GM23338 (cell line): Measurements from ENCODE around the gene PDE2A. TPM values are rescaled to one million over a fixed set of nuclear protein-coding genes. Genes with fewer than 3 reads are reported as not detected.

Source experiments
- ATAC-seq: fragments of 200-7000 bp; cut with Tn5 transposase; 3 replicates; pipeline ENCODE4 v1.9.1; 2020
- DNase-seq: peaks from one replicate; pipeline ENCODE4 v3.0.0-alpha.2; 2015; ENCODE audit warnings: low spot score
- H2AFZ ChIP-seq: fragments of 200-600 bp; sonication (generic); 2 replicates; pipeline ENCODE4 v1.8.0; 2016; ENCODE audit warnings: antibody characterized with exemption, mild to moderate bottlenecking, moderate library complexity
- H3F3A ChIP-seq: fragments of 200-600 bp; sonication (generic); replicated peaks from 2 replicates; pipeline ENCODE4 v1.8.0; 2017; ENCODE audit warnings: antibody characterized with exemption, mixed run types, low read depth
- H3K27ac ChIP-seq: fragments of 200-600 bp; sonication (generic); 2 replicates; pipeline ENCODE4 v1.6.1; 2016; ENCODE audit warnings: low read depth
- H3K27me3 ChIP-seq: fragments of 200-600 bp; sonication (generic); 2 replicates; pipeline ENCODE4 v1.8.0; 2016; ENCODE audit warnings: mild to moderate bottlenecking, mixed run types, moderate library complexity; ENCODE audit not compliant: insufficient read depth
- H3K36me3 ChIP-seq: fragments of 200-600 bp; sonication (generic); 2 replicates; pipeline ENCODE4 v1.8.0; 2016; ENCODE audit warnings: mild to moderate bottlenecking; ENCODE audit not compliant: insufficient read depth
- H3K4me1 ChIP-seq: fragments of 200-600 bp; sonication (generic); 2 replicates; pipeline ENCODE4 v1.8.0; 2016; ENCODE audit warnings: mild to moderate bottlenecking, moderate library complexity; ENCODE audit not compliant: insufficient read depth
- H3K4me2 ChIP-seq: fragments of 200-600 bp; sonication (generic); 2 replicates; pipeline ENCODE4 v1.7.1; 2017; ENCODE audit warnings: mixed run types
- H3K4me3 ChIP-seq: fragments of 200-600 bp; sonication (generic); 2 replicates; pipeline ENCODE4 v1.6.1; 2016; ENCODE audit warnings: mixed run types
- H3K79me2 ChIP-seq: fragments of 200-600 bp; sonication (generic); replicated peaks from 2 replicates; pipeline ENCODE4 v1.8.0; 2017; ENCODE audit warnings: mild to moderate bottlenecking; ENCODE audit not compliant: insufficient read depth
- H3K9me2 ChIP-seq: fragments of 200-600 bp; sonication (generic); 2 replicates; pipeline ENCODE4 v1.8.0; 2017; ENCODE audit not compliant: insufficient read depth
- H4K20me1 ChIP-seq: fragments of 200-600 bp; sonication (generic); replicated peaks from 2 replicates; pipeline ENCODE4 v1.8.0; 2017; ENCODE audit warnings: mild to moderate bottlenecking; ENCODE audit not compliant: insufficient read depth
- H3K27ac Mint-ChIP-seq: 2 replicates; pipeline ENCODE4 v1.8.0; 2020; ENCODE audit warnings: inconsistent platforms, mild to moderate bottlenecking, moderate library complexity, mixed read lengths
- H3K27me3 Mint-ChIP-seq: 3 replicates; pipeline ENCODE4 v1.8.0; 2022; ENCODE audit warnings: low read depth, mild to moderate bottlenecking, moderate library complexity, mixed read lengths, inconsistent platforms; ENCODE audit not compliant: insufficient read depth, poor library complexity
- H3K36me3 Mint-ChIP-seq: 3 replicates; pipeline ENCODE4 v1.8.0; 2021; ENCODE audit warnings: low read depth, mild to moderate bottlenecking, inconsistent platforms, moderate library complexity, mixed read lengths
- H3K4me1 Mint-ChIP-seq: 3 replicates; pipeline ENCODE4 v1.8.0; 2020; ENCODE audit warnings: mild to moderate bottlenecking, inconsistent platforms, mixed read lengths
- H3K4me3 Mint-ChIP-seq: 3 replicates; pipeline ENCODE4 v1.8.0; 2021; ENCODE audit warnings: moderate library complexity, mild to moderate bottlenecking, inconsistent platforms, mixed read lengths
- H3K9me3 Mint-ChIP-seq: 3 replicates; pipeline ENCODE4 v1.8.0; 2020; ENCODE audit warnings: moderate library complexity, mild to moderate bottlenecking, inconsistent platforms, mixed read lengths
- EZH2 ChIP-seq: fragments of 200-600 bp; sonication (generic); IDR thresholded peaks from one replicate; pipeline ENCODE4 v1.8.0; 2017; ENCODE audit warnings: antibody characterized with exemption, mild to moderate bottlenecking, low read depth; ENCODE audit not compliant: unreplicated experiment
- POLR2AphosphoS5 ChIP-seq: IDR thresholded peaks from 2 replicates; pipeline ENCODE4 v1.6.1; 2016; ENCODE audit warnings: antibody characterized with exemption, low read depth
- STAT1 ChIP-seq: IDR thresholded peaks from one replicate; pipeline ENCODE4 v1.6.1; 2016; ENCODE audit warnings: antibody characterized with exemption; ENCODE audit not compliant: unreplicated experiment
- ZNF331 ChIP-seq: fragments of 250-450 bp; sonication (Bioruptor Pico); IDR thresholded peaks from 2 replicates; pipeline ENCODE4 v1.5.0; 2020; ENCODE audit warnings: low read depth, mild to moderate bottlenecking, moderate library complexity
- polyA plus RNA-seq: library from polyadenylated mRNA; unstranded; fragments of >200 nt; fragmentation: Nextera tagmentation; extraction: Ambion mirVana; gene quantifications from 2 replicates; pipeline ENCODE4 v1.2.1, GENCODE V29; 2016
- total RNA-seq: library from RNA; depleted of rRNA; stranded (reverse); fragments of >200 nt; shearing (Covaris generic); gene quantifications from 2 replicates; pipeline ENCODE4 v1.2.3, GENCODE V29; 2014
- TF ChIP-seq, protein P1 (sequence below), 2 experiments: fragments of 200-600 bp in 1 of 2; sonication (generic) in 1 of 2; conservative IDR thresholded peaks; 2 replicates each; pipeline versions ENCODE4 v1.5.1 to v1.6.1; 2016 to 2017; ENCODE audit warnings: antibody characterized with exemption in 2 of 2, low read depth in 2 of 2, mild to moderate bottlenecking in 2 of 2, moderate library complexity in 1 of 2

The PDE2A gene
- total and polyA plus RNA-seq, 2 experiments from 2014 or later: 4.3 to 16.2 TPM

DNA sequence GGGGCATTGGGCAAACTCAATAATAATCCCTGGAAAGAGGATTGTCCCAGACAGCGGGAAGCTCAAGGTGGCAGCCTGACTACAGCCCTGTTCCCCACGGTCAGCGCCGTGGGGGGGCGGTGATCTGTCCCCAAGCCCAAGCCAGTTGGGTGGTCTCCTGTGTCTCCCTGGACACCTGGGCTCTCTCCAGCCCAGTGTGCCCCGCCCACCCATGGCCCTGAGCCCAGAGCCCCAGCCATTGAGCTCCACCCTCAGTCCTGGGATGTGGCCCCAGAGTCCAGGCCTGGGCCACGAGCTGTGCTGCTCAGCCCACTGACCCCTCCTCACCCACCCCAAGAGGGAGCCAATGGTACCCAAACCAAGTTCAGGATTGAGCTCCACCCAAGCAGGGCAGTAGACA lies 27.9 kb upstream of the PDE2A start:
- 0 out of 2 replicates have a peak, but pooled peaks cover 5% of the 10 kb centered on the region for H4K20me1 ChIP-seq
- Mint-ChIP-seq H3K27ac (no peak overlapping the region), H3K27me3 (peaks cover 13% of the 10 kb centered on the region), H3K4me3 (no peak overlapping the region), H3K36me3 (peaks cover 34% of the 10 kb centered on the region), H3K4me1 (peaks cover 40% of the 10 kb centered on the region), H3K9me3 (no peaks in the 10 kb centered on the region)
- H2AFZ ChIP-seq: no peak overlapping the region
- peaks cover 25% of the 10 kb centered on the region for H3K4me1 ChIP-seq
- no peak for TF ChIP-seq STAT1
- H3K9me2 ChIP-seq: no peaks in the 10 kb centered on the region
- no peaks in the 10 kb centered on the region for H3K36me3 ChIP-seq
- DNase-seq (no peak), ATAC-seq (no peak)
- H3K4me3 ChIP-seq: no peak overlapping the region
- no peak overlapping the region for H3K27ac ChIP-seq
- no peaks in the 10 kb centered on the region for H3K27me3 ChIP-seq
- H3K4me2 ChIP-seq: no peak overlapping the region
- H3K79me2 ChIP-seq: no peaks in the 10 kb centered on the region
- 0 out of 2 replicates have a peak, but pooled peaks cover 3% of the 10 kb centered on the region for H3F3A ChIP-seq

DNA sequence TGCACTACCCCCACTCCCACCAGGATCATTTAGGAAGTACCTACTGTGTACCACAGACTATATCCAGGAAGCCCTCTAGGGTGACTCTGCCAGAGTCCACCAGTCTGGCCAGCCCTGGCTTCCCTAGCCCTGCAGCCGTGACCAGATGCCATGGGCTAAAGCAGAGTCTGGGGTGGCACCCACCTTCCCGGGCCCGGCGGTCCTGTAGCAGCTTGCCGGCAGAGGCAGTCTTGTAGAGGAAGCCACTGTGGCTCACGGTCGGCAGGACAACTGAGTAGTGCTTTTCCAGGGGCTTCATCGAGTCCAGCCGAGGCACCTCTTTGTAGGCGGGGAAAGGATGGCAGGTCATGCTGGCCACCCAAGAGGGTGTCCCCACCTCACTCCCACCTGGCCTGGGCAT lies 27.2 kb upstream of the PDE2A start:
- no peak overlapping the region for H2AFZ ChIP-seq
- H3K79me2 ChIP-seq: no peaks in the 10 kb centered on the region
- Mint-ChIP-seq H3K27me3 (peaks cover 16% of the 10 kb centered on the region), H3K4me3 (no peak overlapping the region), H3K27ac (no peak overlapping the region), H3K9me3 (no peaks in the 10 kb centered on the region), H3K4me1 (peaks cover 35% of the 10 kb centered on the region), H3K36me3 (peaks cover 32% of the 10 kb centered on the region)
- H3K4me2 ChIP-seq: no peak overlapping the region
- DNase-seq: no peak
- H3K27ac ChIP-seq: no peak overlapping the region
- peaks cover 25% of the 10 kb centered on the region for H3K4me1 ChIP-seq
- no peaks in the 10 kb centered on the region for H3K9me2 ChIP-seq
- 0 out of 2 replicates have a peak, but pooled peaks cover 3% of the 10 kb centered on the region for H3F3A ChIP-seq
- ATAC-seq: no peak
- H3K27me3 ChIP-seq: no peaks in the 10 kb centered on the region
- H3K4me3 ChIP-seq: no peak overlapping the region
- TF ChIP-seq STAT1 (no peak), EZH2 (no peak), POLR2AphosphoS5 (no peak)
- TF ChIP-seq, protein P1, sequence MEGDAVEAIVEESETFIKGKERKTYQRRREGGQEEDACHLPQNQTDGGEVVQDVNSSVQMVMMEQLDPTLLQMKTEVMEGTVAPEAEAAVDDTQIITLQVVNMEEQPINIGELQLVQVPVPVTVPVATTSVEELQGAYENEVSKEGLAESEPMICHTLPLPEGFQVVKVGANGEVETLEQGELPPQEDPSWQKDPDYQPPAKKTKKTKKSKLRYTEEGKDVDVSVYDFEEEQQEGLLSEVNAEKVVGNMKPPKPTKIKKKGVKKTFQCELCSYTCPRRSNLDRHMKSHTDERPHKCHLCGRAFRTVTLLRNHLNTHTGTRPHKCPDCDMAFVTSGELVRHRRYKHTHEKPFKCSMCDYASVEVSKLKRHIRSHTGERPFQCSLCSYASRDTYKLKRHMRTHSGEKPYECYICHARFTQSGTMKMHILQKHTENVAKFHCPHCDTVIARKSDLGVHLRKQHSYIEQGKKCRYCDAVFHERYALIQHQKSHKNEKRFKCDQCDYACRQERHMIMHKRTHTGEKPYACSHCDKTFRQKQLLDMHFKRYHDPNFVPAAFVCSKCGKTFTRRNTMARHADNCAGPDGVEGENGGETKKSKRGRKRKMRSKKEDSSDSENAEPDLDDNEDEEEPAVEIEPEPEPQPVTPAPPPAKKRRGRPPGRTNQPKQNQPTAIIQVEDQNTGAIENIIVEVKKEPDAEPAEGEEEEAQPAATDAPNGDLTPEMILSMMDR (conservative IDR thresholded peaks at IDR 0.05; ENCODE audit: low read depth in 2 of 2): no peak
- no peaks in the 10 kb centered on the region; the same call in 1 of the 2 replicates for H3K36me3 ChIP-seq
- H4K20me1 ChIP-seq: 0 out of 2 replicates have a peak, but pooled peaks cover 5% of the 10 kb centered on the region

DNA sequence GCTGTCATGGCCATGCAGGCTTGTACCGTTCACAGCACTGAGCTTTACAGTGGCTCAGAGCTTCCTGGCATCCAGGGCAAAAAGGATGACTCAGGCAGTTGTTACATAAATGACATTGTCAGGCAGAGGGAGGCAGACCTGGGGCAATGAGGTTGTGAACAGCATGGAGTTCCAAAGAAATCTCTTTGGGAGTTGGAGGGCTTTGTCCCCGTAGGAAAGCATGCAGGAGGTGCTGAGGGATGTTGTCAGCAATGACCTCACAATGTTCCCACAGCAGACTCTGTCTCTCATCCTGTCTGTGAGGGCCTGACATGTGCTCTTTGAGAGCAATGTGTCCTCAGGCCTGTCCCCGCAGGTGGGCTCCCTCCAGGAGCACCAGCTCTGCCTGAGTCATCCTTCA lies 25.9 kb upstream of the PDE2A start:
- H3K36me3 Mint-ChIP-seq: peaks cover 35% of the 10 kb centered on the region
- Histone ChIP-seq H3K9me2 (no peaks in the 10 kb centered on the region), H3K27me3 (no peaks in the 10 kb centered on the region), H3K4me1 (peaks cover 12% of the 10 kb centered on the region; the same call in 1 of the 2 replicates), H3K79me2 (no peaks in the 10 kb centered on the region), H2AFZ (no peak overlapping the region), H3K27ac (no peak overlapping the region), H3K36me3 (no peaks in the 10 kb centered on the region; the same call in 1 of the 2 replicates), H4K20me1 (0 out of 2 replicates have a peak, but pooled peaks cover 4% of the 10 kb centered on the region), H3K4me2 (no peak overlapping the region), H3F3A (0 out of 2 replicates have a peak, but pooled peaks cover 3% of the 10 kb centered on the region), H3K4me3 (no peak overlapping the region)
- peaks cover 22% of the 10 kb centered on the region for H3K4me1 Mint-ChIP-seq
- no peaks in the 10 kb centered on the region for H3K9me3 Mint-ChIP-seq
- H3K4me3 Mint-ChIP-seq: no peak overlapping the region
- no peak overlapping the region for H3K27ac Mint-ChIP-seq
- DNase-seq (no peak), ATAC-seq (no peak)
- no peak for TF ChIP-seq ZNF331
- peaks cover 13% of the 10 kb centered on the region for H3K27me3 Mint-ChIP-seq
